NCI-H774 (cell line): Measurements from ENCODE around the gene ZNF433.
A peak's percentile ranks its signal among the peaks of the same experiment; 100 is the strongest.
"Not testable (repeated sequence)": the region's sequence is repeated elsewhere in the genome, so short reads cannot be mapped to it uniquely, and the experiment has no call there.

Experiments used
- DNase-seq: peaks from one replicate; lab custom pipeline; 2025; lab: John Stamatoyannopoulos, UW

Gene ZNF433

DNA sequence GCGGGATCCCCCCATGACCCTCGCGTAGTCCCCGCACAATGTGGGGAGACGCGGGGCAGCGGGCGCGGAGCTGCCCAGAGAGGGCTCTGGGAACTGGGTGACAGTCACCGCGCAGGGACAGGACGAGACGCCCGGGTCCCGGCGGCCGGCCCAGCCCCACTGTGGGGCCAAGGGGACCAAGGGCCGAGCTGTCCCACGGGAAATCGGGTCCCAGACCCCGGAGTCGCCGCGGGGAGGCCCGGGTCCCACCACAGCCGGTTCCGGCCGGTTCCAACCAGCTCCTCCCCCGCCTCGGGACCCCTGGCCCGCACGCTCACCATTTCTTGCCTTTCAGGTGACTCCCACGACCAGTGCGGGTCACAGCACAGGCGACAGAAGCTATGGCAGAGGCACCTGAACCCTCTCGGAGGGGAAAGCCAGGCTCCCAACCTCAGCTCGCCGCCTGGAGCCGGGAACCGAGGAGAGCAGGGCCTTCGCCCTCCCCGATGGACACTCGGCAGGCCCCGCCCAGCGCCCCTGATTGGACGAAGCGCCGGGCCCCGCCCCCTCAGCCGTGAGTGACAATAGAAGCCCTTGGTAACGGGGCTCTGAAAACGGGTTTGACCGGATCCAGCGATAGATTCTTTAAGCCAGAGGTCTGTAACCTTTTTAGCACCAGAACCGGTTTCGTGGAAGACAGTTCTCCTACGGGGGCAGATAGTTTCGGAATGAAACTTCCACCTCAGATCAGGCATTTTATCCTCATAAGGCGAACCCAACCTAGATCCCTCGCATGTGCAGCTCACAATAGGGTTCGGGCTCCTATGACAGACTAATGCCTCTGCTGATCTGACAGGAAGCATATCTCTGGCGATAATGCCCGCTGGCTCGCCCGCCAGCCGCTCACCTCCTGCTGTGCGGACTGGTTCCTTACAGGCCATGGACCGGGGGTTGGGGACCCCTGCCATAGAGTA is at the start of gene ZNF433:
Gene ZNF433 (minus strand): TSS at position 460 of the 953 bp plus-strand sequence. CDS start 140 bp downstream, at position 320.
- peak; percentile 91 for DNase-seq

DNA sequence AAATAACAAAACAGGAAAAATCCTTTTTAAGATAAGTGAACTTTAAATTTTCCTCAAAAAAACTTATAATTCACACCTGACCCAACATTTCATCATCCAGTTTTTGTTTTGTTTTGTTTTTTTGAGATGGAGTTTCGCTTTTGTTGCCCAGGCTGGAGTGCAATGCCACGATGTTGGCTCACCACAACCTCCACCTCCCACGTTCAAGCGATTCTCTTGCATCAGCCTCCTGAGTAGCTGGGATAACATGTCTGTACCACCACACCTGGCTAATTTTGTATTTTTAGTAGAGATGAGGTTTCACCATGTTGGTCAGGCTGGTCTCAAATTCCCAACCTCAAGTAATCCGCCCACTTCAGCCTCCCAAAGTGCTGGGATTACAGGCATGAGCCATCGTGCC is 47.9 kb upstream of the ZNF433 start:
- DNase-seq = not testable (repeated sequence)

DNA sequence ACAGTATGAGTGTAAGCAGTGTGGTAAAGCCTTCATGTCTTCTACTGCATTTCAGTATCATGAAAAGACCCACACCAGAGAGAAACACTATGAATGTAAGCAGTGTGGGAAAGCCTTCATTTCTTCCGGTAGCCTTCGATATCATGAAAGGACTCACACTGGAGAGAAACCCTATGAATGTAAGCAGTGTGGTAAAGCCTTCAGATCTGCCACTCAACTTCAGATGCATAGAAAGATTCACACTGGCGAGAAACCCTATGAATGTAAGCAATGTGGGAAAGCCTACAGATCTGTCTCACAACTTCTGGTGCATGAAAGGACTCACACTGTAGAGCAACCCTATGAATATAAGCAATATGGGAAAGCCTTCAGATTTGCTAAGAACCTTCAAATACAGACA is 41.9 kb upstream of the ZNF433 start:
- no peak for DNase-seq

DNA sequence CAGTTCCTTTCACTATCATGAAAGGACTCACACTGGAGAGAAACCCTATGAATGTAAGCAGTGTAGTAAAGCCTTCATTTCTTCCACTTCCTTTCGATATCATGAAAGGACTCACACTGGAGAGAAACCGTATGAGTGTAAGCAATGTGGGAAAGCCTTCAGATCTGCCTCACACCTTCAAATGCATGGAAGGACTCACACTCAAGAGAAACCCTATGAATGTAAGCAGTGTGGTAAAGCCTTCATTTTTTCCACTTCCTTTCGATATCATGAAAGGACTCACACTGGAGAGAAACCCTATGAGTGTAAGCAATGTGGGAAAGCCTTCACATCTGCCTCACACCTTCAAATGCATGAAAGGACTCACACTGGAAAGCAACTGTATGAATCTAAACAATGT is 40.9 kb upstream of the ZNF433 start:
- DNase-seq = not testable (repeated sequence)

DNA sequence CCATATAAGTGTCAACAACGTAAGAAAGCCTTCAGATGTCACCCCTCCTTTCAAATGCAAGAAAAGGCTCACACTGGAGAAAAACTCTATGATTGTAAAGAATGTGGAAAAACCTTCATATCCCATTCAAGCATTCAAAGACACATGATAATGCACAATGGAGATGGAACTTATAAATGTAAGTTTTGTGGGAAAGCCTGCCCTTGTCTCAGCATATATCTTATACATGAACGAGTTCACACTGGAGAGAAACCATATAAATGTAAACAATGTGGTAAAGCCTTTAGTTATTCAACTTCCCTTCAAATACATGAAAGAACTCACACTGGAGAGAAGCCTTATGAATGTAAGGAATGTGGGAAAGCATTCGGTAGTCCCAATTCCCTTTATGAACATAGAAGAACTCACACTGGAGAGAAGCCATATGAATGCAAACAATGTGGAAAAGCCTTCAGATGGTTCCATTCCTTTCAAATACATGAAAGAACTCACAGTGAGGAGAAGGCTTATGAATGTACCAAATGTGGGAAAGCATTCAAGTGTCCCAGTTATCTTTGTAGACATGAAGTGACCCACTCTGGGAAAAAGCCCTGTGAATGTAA is 40.2 kb upstream of the ZNF433 start:
- no peak for DNase-seq

DNA sequence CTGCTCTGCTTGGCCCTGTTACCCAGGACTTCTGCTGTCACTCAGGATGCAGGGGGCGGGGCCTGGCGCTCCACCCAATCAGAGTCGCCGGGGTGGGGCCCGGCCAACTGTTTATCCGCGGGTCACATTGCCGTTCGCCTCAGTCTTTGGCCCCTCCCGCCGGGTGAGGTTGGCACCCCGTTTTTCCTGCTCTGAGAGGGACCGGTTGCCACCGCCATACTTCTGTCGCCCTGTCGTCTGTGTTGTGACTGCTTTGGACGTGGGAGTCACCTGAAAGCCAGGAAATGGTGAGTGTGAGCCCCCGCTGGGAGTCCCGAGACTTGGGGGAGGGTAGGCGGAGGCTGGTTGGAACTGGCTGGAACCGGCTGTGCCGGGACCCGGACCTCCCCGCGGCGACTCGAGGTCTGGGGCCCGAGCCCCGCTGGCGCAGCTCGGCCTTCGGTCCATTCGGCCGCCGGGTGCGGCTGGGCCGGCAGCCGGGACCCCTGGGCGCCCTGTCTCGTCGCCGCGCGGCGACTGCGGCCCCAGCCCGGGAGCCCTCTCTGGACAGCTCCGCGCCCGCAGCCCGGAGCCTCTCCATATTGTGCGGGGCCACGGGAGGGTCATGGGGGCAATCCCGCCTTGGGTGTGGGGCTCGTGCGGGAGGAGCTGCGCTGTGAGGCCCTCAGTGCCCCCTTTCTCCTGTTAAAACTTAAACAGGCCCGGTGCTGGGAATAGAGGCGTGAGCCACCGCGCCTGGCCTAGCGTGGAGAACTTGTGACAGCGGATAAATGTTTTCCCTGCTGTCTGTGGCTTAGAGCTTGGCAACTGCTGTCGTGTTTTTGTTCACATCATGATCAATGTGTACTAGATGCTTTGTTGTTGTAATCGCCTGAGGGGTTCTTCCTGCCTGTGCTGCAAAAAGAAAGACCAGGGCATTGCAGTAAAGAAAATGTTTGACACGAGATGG is 29.4 kb upstream of the ZNF433 start, which contains the start of gene ZNF844:
Gene ZNF844 (plus strand): TSS at position 142 of the 949 bp plus-strand sequence. CDS start 143 bp downstream, at position 285.
- peak; percentile 73 for DNase-seq

DNA sequence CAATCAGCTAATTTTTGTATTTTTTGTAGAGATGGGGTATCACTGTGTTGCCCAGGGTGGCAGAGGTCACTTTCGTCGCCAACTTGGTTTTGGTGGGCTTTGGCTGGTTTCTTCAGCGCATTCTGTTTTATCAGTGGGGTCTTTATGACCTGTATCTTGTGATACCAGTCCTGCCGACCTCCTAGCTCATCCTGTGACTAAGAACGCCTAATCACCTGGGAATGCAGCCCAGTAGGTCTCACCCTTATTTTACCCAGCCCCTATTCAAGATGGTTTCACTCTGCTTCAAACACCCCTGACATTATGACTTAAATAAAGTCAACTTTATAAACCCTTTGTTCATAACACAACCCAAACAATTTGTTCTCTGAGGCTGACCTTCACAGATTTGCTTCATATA is 20.3 kb upstream of the ZNF433 start:
- no peak for DNase-seq

DNA sequence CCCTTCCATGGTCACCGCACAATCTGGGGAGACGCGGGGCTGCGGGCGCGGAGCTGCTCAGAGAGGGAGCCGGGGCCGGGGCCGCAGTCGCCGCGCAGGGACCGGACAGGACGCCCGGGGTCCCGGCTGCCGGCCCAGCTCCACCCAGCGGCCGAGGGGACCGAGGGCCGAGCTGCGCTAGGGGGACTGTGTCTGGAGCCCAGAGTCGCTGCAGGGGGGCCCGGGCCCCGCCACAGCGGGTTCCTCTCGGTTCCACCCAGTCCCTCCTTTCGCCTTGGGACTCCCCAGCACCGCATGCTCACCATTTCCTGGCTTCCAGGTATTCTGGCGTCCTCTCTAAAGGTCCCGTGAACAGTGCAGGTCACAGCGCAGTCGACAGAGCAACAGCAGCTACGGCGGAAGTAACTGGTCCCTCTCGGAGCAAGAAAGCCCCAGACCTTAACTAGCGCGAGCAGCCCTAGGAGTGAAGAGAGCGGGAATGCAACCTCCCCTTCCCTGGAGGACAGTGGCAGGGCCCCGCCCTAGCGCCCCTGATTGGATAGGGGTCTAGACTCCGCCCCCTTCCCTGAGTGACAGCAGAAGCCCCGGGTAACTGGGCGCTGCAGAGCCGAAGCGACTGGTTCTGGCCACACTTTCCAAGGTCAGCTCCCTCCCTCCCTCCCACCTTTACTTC is 17.2 kb upstream of the ZNF433 start, which contains the start of gene ZNF878:
Gene ZNF878 (minus strand): TSS at position 465 of the 673 bp plus-strand sequence. CDS start 160 bp downstream, at position 305.
- DNase-seq = peak; percentile 89

DNA sequence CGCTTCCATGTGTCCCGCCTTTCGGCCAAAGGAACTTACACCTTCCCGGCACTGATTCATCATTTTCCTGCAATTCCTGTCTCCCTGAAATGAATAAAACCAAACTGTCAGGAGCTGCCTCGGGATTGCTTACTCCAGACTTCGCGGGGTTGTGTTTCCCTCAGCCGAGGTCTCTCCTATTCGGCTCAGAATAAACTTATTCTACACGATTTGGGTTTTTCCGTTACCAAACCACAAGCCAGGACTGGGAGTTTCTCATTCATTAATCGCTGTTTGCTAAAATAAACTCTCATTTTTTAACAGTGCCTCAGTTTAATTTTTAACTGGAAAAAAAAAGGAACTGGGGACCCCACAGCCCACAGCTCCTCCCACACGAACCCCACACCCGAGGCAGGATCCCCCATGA is 16.6 kb upstream of the ZNF433 start:
- no peak for DNase-seq

DNA sequence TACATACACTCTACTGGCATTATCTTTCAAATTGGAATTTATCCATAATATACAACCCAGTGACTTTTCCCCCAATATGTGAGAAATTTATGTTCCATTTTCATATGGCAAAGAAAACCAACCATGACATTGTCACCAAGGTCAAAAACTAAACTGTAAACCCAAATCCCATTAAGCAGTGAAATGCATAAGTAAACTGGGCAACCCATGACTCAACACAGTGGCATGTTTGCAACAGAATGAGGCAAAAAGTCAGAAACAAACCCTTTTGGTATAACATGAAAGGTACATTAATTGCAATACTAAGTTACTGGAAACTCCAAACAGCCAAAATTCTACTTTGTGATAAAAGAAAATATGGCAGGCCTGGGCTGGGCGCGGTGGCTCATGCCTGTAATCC is 12.4 kb upstream of the ZNF433 start:
- DNase-seq = no peak

DNA sequence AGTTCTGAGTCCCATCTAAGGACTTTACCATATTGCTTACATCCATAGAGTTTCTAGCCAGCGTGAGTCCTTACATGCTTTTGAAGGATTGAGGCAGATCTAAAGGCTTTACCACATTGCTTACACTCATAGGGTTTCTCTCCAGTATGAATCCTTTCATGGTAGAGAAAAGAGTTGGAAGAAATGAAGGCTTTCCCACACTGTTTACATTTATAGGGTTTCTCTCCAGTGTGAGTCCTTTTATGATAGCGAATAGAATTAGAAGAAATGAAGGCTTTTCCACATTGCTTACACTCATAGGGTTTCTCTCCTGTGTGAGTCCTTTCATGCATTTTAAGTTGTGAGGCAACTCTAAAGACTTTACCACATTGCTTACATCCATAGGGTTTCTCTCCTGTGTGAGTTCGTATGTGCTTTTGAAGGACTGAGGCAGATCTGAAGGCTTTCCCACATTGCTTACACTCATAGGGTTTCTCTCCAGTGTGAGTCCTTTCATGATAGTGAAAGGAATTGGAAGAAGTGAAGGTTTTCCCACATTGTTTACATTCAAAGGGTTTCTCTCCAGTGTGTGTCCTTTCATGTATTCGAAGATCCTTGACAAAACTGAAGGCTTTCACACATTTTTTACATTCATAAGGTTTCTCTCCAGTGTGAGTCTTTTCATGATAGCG is 8.4 kb upstream of the ZNF433 start:
- no peak for DNase-seq

DNA sequence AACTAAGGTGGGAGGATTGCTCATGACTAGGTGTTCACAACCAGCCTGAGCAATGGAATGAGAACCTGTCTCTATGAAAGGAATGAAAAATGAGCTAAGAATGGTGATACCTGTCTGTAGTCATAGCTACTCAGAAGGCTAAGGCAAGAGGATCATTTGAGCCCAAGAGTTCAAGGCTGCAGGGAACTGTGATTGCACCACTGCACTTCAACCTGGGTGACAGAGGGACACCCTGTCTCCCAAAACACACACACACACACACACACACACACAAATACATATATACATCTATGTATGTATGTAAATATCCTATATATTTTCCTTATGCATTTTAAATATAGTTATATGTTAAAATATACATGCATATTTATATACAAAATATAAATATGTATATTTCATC is 7.4 kb upstream of the ZNF433 start:
- no peak for DNase-seq

DNA sequence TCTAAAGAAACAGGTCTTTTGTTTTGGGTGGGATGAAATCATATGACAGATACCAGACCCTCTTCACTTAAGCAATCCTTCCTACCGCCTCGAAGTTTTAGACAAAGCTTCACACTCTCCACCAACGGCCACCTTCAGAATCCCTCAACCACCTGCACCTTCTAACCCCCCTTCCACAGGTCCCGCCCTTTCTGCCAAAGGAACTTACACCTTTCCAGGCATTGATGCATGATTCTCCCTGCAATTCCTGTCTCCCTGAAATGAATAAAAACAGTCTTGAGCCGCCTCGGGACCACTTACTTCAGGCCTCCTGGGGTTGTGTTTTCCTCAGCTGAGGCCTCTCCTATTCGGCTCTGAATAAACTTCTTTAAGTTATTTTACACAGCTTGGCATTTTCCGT is 859 bp downstream of the ZNF433 start:
- no peak for DNase-seq

DNA sequence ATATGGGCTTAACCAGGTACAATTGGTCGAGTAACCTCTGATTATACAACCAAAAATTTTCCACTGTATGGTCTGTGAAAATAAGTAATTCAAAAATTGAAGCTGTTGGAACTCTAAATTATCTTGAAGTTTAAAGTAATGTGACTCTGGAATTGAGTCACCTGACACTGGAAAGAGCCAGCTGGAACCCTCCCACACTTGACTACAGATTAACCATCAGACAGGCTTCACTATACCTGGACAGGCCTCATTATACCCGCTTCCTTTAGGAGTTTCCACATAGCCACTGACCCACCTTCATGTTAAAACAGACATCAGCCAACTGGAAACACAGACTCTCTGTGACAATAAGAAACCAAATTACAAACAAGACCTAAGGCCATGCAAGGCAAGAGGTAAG is 1.3 kb downstream of the ZNF433 start:
- no peak for DNase-seq

DNA sequence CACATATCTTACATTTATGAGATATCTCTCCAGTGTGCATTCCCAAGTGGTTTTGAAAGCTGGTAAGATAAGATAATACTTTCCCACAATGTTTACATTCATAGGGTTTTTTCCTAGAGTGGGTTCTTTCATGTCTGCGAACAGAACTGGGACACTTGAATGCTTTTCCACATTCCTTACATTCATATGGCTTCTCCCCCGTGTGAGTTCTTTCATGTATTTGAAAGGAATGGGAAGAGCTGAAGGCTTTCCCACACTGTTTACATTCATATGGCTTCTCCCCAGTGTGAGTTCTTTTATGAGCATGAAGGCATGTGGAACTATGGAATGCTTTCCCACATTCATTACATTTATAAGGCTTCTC is 19.7 kb downstream of the ZNF433 start:
- DNase-seq = no peak

DNA sequence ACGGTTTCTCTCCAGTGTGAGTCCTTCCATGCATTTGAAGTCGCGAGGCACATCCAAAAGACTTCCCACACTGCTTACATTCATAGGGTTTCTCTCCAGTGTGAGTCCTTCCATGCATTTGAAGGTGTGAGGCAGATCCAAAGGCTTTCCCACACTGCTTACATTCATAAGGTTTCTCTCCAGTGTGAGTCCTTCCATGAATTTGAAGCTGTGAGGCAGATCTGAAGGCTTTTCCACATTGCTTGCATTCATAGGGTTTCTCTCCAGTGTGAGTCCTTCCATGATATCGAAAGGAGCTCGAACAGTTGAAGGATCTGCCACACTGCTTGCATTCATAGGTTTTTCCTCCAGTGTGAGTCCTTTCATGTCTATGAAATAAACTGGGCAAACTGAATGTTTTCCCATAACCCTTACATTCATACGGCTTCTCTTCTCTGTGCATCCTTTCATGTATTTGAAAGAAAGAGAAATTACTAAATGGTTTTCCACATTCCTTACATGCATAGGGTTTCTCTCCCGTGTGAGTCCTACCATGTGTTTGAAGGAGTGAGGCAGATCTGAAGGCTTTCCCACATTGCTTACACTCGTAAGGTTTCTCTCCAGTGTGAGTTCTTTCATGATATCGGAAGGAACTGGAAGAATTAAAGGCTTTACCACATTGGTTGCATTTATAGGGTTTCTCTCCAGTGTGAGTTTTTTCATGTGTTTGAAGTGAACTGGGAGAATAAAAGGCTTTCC is 20.3 kb downstream of the ZNF433 start:
- DNase-seq = no peak

DNA sequence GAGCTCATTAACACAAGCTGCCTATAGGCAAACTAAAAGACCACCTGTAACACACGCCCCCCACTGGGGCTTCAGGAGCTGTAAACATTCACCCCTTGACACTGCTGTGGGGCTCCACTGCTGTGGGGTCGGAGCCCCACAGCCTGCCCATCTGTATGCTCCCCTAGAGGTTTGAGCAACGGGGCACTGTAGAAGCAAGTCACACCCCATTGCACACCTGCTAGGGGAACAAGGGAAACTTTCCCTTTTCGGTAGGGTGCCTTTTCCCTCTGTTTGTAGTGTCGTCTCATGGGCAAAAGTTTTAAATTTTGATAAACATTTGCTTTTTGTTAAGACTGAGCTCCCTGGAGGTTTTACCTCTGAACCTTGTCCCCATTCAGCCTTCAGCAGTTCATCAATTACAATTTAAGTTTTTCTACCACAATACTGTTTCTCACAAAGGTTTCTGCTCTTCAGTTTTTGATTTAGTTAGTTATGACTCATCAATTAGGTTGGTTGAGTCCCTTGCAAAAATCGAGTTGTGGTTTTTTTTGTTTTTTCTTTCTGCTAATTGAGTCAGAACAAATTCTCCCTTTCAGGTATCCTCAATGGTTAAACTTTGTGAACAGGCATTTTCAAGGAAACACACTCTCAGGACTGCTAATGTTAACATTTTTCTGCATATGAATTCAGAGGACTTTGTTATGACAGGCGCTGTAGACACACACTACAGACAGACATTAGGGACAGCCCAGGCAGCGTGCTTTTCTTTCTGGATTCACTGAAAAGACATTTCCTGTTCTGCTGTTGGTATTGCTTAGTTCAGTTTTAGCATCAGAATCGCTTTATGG is 35.1 kb downstream of the ZNF433 start:
- DNase-seq = no peak

DNA sequence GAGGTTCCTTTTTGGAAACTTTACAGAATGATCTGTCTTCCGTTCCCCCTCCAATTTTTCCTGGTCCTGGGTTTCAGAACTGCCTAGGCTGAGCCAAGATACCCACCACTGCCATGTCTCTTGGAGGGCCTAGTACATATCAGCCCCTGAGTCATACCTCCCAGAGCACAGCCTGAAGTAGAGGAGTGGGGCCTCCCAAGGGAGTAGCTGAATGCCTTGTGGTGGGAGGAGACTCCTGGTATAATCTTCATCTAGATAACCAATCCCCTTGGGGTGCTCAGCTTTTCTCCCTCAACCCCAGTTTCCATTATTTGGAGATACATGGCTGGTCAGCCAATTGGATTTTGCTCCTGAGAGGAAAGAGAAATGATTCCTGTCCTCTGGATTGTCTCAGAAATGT is 40.3 kb downstream of the ZNF433 start:
- DNase-seq = no peak

DNA sequence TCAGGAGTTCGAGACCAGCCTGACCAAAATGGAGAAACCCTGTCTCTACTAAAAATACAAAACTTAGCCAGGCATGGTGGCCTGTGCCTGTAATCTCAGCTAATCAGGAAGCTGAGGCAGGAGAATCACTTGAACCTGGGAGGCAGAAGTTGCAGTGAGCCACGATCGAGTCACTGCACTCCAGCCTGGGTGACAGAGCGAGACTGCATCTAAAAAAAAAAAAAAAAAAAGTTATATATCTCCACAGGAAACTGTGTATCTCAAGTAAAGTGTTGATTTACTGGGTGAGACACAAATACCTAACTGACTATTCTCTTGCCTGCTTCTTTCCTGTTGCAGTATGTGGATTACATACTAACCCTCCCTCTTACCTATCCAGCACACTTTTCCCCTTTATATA is 43.6 kb downstream of the ZNF433 start:
- not testable (repeated sequence) for DNase-seq
